HepG2 (cell line): ENCODE data around the gene CACNA1H. TPM values are rescaled to one million over a fixed set of nuclear protein-coding genes. Genes with fewer than 3 reads are reported as not detected.
"Not testable (repeated sequence)": the region's sequence is repeated elsewhere in the genome, so short reads cannot be mapped to it uniquely, and the experiment has no call there.

Source experiments
- ATAC-seq: fragments of 200-7000 bp; cut with Tn5 transposase; 3 replicates; pipeline ENCODE4 v1.9.1; 2020; ENCODE audit warnings: mild to moderate bottlenecking, moderate library complexity
- BruUV-seq: library from RNA; stranded (reverse); fragments of 400-500 nt; replicated peaks from 2 replicates; lab custom pipeline; 2021; lab: Mats Ljungman, UMichigan
- CTCF ChIA-PET: fragments of 300-600 bp; formaldehyde crosslinking; extraction: SDS; loops from one replicate; lab custom pipeline; 2021; ENCODE audit warnings: low total read pairs, inconsistent platforms, low intra/inter-chr PET ratio; lab: Yijun Ruan, JAX
- POLR2A ChIA-PET: fragments of 350-600 bp; sonication (Branson Sonifier 250); formaldehyde crosslinking; loops from one replicate; lab custom pipeline; 2020; ENCODE audit warnings: antibody characterized with exemption, inconsistent platforms; lab: Yijun Ruan, JAX
- DNase-seq: peaks from one replicate; pipeline ENCODE4 v3.0.0-alpha.2; 2015; ENCODE audit warnings: low spot score
- FAIRE-seq: peaks from 3 replicates; lab custom pipeline; 2011; peaks lifted over from hg19 to GRCh38; lab: Jason Lieb, UNC
- H2AFZ ChIP-seq: one replicate; pipeline ENCODE4 v1.6.1; 2011; ENCODE audit warnings: low read length, inconsistent platforms
- H3K27ac ChIP-seq: fragments of 300-600 bp; 3 replicates; pipeline ENCODE4 v1.8.0; 2011; ENCODE audit warnings: mixed run types, mild to moderate bottlenecking, mixed read lengths, low read length, inconsistent platforms; ENCODE audit not compliant: insufficient read depth; ENCODE audit errors: extremely low read length
- H3K27me3 ChIP-seq, 2 experiments: fragments of 200-600 bp in 1 of 2; 2 replicates in 1 of 2; 3 replicates in 1 of 2; pipeline versions ENCODE4 v1.6.0 to v1.8.0; 2011; ENCODE audit warnings: low read length in 2 of 2, mild to moderate bottlenecking in 2 of 2, moderate library complexity in 2 of 2, inconsistent platforms in 1 of 2; ENCODE audit not compliant: insufficient read depth in 2 of 2, control insufficient read depth in 1 of 2
- H3K36me3 ChIP-seq, 2 experiments: fragments of 200-600 bp in 1 of 2; replicated peaks in 1 of 2; 2 replicates in 1 of 2; 3 replicates in 1 of 2; pipeline versions ENCODE4 v1.5.1 to v1.8.0; 2011; ENCODE audit warnings: low read length in 2 of 2, inconsistent platforms in 1 of 2; ENCODE audit not compliant: insufficient read depth in 2 of 2, control insufficient read depth in 1 of 2
- H3K4me1 ChIP-seq: 2 replicates; pipeline ENCODE4 v1.5.1; 2012; ENCODE audit warnings: low read length, inconsistent platforms; ENCODE audit not compliant: insufficient read depth
- H3K4me2 ChIP-seq: 2 replicates; pipeline ENCODE4 v1.6.0; 2011; ENCODE audit warnings: low read depth, low read length, inconsistent platforms
- H3K4me3 ChIP-seq, 3 experiments: fragments of 200-600 bp in 1 of 3; sonication (generic), shearing (Covaris generic) in 1 of 3; replicated peaks in 1 of 3; 2 replicates each; pipeline ENCODE4 v1.5.1; 2011 to 2016; ENCODE audit warnings: low read length in 3 of 3, inconsistent platforms in 2 of 3, low read depth in 2 of 3, mild to moderate bottlenecking in 2 of 3, control low read depth in 1 of 3, mixed read lengths in 1 of 3; ENCODE audit not compliant: insufficient read depth in 1 of 3
- H3K79me2 ChIP-seq: one replicate; pipeline ENCODE4 v1.6.1; 2011; ENCODE audit warnings: low read length, inconsistent platforms; ENCODE audit not compliant: insufficient read depth
- H3K9ac ChIP-seq: 2 replicates; pipeline ENCODE4 v1.6.0; 2011; ENCODE audit warnings: mild to moderate bottlenecking, low read depth, low read length, inconsistent platforms; ENCODE audit not compliant: insufficient read depth
- H3K9me3 ChIP-seq: 2 replicates; pipeline ENCODE4 v1.5.1; 2012; ENCODE audit warnings: mild to moderate bottlenecking, low read length
- H4K20me1 ChIP-seq: 2 replicates; pipeline ENCODE4 v1.6.0; 2011; ENCODE audit warnings: inconsistent platforms, mild to moderate bottlenecking, low read length, moderate library complexity; ENCODE audit not compliant: insufficient read depth
- ERF ChIP-seq: IDR thresholded peaks from 2 replicates; pipeline ENCODE4 v1.6.1; 2018; ENCODE audit warnings: missing biosample characterization, missing genetic modification reagents
- ZNF230 ChIP-seq: sonication (generic); formaldehyde crosslinking; IDR thresholded peaks from 2 replicates; pipeline ENCODE4 v1.4.0; 2020; ENCODE audit warnings: mild to moderate bottlenecking, missing genetic modification reagents
- WGBS: methylation state at CpG from one replicate; pipeline ENCODE4 v1.1.6; 2017; ENCODE audit warnings: low lambda C conversion rate; 5-methylcytosine and 5-hydroxymethylcytosine counted together
- in situ Hi-C: cut with HindIII; loops from 2 replicates; pipeline ENCODE4 v1.10.0; 2017; ENCODE audit warnings: low pct_unique_long_range_greater_than_20kb; ENCODE audit not compliant: extremely low pct_ligation_motif_present
- intact Hi-C: fragments of 100-400 bp; cut with micrococcal nuclease; formaldehyde crosslinking; loops from one replicate; pipeline ENCODE4 v1.10.0; 2022; ENCODE audit not compliant: unreplicated experiment
- polyA plus RNA-seq, 8 experiments: library from polyadenylated mRNA; depleted of rRNA in 3 of 8; stranded (reverse) in 7 of 8; unstranded in 1 of 8; fragments of >200 nt; fragmentation: Illumina TruSeq in 4 of 8; extraction: Trizol in 4 of 8; gene quantifications; 2 replicates each; pipeline versions ENCODE4 v1.2.1 to v1.2.3, GENCODE V29; 2011 to 2016; ENCODE audit warnings: low read depth in 4 of 8, missing spikeins in 1 of 8, mixed read lengths in 1 of 8; ENCODE audit not compliant: insufficient read depth in 1 of 8
- total RNA-seq, 5 experiments: library from RNA; depleted of rRNA; stranded (reverse); fragments of >200 nt; fragmentation: Illumina TruSeq; extraction: Trizol; gene quantifications; 2 replicates each; pipeline ENCODE4 v1.2.3, GENCODE V29; 2016; ENCODE audit warnings: low read depth in 1 of 5

CACNA1H gene
- total and polyA plus RNA-seq, 2 of the 13 experiments (the other 11 are each of a cell fraction or from before 2014, with no cell fraction given), result 0.40 to 1.8 TPM

GRCh38 chr16:1184980-1185379 is 32.1 kb downstream of the CACNA1H start:
- no peak overlapping the region for H3K9ac ChIP-seq
- no peak overlapping the region for H2AFZ ChIP-seq
- TF ChIP-seq ERF (CRISPR knock-in tag) (peak; percentile 2; the same call in 1 of the 2 replicates), ZNF230 (CRISPR knock-in tag) (no peak)
- H4K20me1 ChIP-seq, result peaks cover 15% of the 10 kb centered on the region; the same call in 1 of the 2 replicates
- no peaks in the 10 kb centered on the region for H3K79me2 ChIP-seq
- no peak overlapping the region for H3K27ac ChIP-seq
- no peaks in the 10 kb centered on the region for H3K9me3 ChIP-seq
- in situ Hi-C loops, result no loop called here
- ChIA-PET CTCF (interaction anchor here (1.8 to 2.3 kb wide), 2 partner anchors 9 to 78 kb away, joined by 6 to 10 read pairs; no protein-coding TSS in a partner anchor), POLR2A (interaction anchor here (1.0 kb wide), 2 partner anchors 25 to 72 kb away, joined by 3 read pairs; no protein-coding TSS in a partner anchor)
- intact Hi-C loops, result no loop called here
- H3K4me1 ChIP-seq, result peaks cover 25% of the 10 kb centered on the region
- H3K36me3 ChIP-seq, result no peaks in the 10 kb centered on the region
- FAIRE-seq, result no peak
- H3K4me2 ChIP-seq, result no peak overlapping the region; the same call in 1 of the 2 replicates
- BruUV-seq, result no TSS peak
- peaks cover 0 to 23% of the 10 kb centered on the region in 2 experiments; a peak in 4 of 5 replicates for H3K27me3 ChIP-seq
- H3K4me3 ChIP-seq, result no peak overlapping the region; a peak in 1 of 6 replicates
- WGBS, result 86% methylated on average over 18 of the region's 18 CpGs
- DNase-seq, result no peak
- ATAC-seq, result no peak

DNA sequence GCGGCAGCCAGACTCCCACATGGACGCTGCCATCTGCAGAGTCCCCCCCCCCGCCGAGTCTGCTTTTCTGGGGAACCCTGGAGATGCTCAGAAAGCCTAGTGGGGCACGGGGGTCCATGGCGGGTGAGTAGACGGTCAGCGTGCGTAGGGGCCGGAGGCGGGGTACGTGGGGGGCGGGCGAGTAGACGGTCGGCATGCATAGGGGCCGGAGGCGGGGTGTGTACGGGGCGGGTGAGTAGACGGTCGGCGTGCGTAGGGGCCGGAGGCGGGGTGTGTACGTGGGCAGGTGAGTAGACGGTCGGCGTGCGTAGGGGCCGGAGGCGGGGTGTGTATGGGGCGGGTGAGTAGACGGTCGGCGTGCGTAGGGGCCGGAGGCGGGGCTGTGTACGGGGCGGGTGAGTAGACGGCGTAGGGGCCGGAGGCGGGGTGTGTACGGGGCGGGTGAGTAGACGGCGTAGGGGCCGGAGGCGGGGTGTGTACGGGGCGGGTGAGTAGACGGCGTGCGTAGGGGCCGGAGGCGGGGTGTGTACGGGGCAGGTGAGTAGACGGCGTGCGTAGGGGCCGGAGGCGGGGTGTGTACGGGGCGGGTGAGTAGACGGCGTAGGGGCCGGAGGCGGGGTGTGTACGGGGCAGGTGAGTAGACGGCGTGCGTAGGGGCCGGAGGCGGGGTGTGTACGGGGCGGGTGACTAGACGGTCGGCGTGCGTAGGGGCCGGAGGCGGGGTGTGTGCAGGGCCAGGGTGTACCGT is 32.7 kb downstream of the CACNA1H start:
- H3K4me3 ChIP-seq, H3K79me2 ChIP-seq, H3K9me3 ChIP-seq, ATAC-seq, DNase-seq, H3K9ac ChIP-seq, BruUV-seq, in situ Hi-C loops, H3K27ac ChIP-seq, intact Hi-C loops, H2AFZ ChIP-seq, H3K36me3 ChIP-seq, FAIRE-seq, H3K4me2 ChIP-seq: not testable (repeated sequence)
- ChIA-PET POLR2A (interaction anchor here (1.0 kb wide), 1 partner anchor 73 kb away, joined by 3 read pairs; no protein-coding TSS in a partner anchor), CTCF (interaction anchor here (2.3 kb wide), 1 partner anchor 79 kb away, joined by 10 read pairs; no protein-coding TSS in a partner anchor)
- peaks cover 25% of the 10 kb centered on the region for H3K4me1 ChIP-seq
- 90% methylated on average over 84 of the region's 86 CpGs for WGBS
- peaks cover 0 to 21% of the 10 kb centered on the region in 2 experiments; a peak in 4 of 5 replicates for H3K27me3 ChIP-seq
- H4K20me1 ChIP-seq, result peaks cover 15% of the 10 kb centered on the region; the same call in 1 of the 2 replicates
